Measurements from ENCODE around the gene FOXO6. TPM values are rescaled to one million over a fixed set of nuclear protein-coding genes. Genes with fewer than 3 reads are reported as not detected.

Gene FOXO6
- total and polyA plus RNA-seq, 12 donors = 0.22 to 7.0 (median 1.2) TPM; not detected in 1

DNA sequence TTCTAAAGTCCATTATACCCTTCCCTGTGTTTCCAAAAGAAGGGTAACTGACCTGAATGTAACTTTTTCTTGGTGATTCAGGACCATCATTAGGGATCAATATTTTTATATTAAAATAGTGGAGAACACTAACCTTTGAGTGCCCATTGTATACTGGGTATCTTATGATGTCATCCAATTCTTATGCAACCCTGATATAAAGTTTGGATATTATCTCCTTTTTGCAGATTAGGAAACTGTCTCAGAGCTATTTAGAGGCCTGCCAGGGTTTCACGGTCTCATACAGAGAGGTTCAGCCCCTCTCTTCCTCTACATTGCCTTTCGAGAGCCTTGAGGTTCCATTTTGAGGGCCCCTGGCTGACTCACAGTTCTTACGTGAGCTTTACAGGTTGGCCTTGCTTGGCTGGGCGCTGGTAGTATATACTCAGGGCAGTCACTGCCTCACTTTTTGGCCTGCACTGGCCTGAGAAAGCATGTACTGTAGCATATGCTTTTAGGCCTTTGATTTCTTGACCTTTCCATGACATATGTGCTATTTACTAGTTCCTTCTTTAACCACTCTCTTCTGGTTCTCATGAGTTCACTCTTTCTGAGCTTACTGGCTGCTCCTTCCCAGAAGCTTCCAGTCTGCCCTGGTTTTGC lies 15.7 kb upstream of the FOXO6 start:
- Histone ChIP-seq H3K27ac (no peak overlapping the region), H3K4me3 (no peak overlapping the region), H3K9me3 (replicated peaks in 1 of 3) (no peaks in the 10 kb centered on the region), H3K4me1 (replicated peaks in 1 of 2) (no peaks in the 10 kb centered on the region), H3K36me3 (replicated peaks in 1 of 2) (no peaks in the 10 kb centered on the region), H3K27me3 (no peaks in the 10 kb centered on the region)
- peak in 2 of 7 donors; percentile 15 for DNase-seq
- intact Hi-C loops (cut with DNase I) = no loop called here
- TF ChIP-seq, protein P1, sequence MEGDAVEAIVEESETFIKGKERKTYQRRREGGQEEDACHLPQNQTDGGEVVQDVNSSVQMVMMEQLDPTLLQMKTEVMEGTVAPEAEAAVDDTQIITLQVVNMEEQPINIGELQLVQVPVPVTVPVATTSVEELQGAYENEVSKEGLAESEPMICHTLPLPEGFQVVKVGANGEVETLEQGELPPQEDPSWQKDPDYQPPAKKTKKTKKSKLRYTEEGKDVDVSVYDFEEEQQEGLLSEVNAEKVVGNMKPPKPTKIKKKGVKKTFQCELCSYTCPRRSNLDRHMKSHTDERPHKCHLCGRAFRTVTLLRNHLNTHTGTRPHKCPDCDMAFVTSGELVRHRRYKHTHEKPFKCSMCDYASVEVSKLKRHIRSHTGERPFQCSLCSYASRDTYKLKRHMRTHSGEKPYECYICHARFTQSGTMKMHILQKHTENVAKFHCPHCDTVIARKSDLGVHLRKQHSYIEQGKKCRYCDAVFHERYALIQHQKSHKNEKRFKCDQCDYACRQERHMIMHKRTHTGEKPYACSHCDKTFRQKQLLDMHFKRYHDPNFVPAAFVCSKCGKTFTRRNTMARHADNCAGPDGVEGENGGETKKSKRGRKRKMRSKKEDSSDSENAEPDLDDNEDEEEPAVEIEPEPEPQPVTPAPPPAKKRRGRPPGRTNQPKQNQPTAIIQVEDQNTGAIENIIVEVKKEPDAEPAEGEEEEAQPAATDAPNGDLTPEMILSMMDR (IDR thresholded peaks at IDR 0.05) = no peak
- TF ChIP-seq POLR2A (IDR thresholded peaks at IDR 0.05) = no peak
- 75 to 81% (median 77%) methylated on average over 3 to 4 of the region's 4 CpGs for WGBS, 4 donors

- no peaks in the 10 kb centered on the region for H3K9me3 ChIP-seq (replicated peaks in 1 of 3)
- H3K27ac ChIP-seq = no peak overlapping the region
- H3K4me3 ChIP-seq = no peak overlapping the region
- WGBS, 4 donors = 80 to 92% (median 89%) methylated on average over 2 of the region's 2 CpGs
- TF ChIP-seq POLR2A (IDR thresholded peaks at IDR 0.05) = no peak
- TF ChIP-seq, protein P1 (IDR thresholded peaks at IDR 0.05) = no peak
- DNase-seq = peak in 2 of 7 donors; percentile 6 to 45
- intact Hi-C loops (cut with DNase I) = no loop called here
- H3K4me1 ChIP-seq (replicated peaks in 1 of 2) = no peaks in the 10 kb centered on the region
- H3K36me3 ChIP-seq (replicated peaks in 1 of 2) = no peaks in the 10 kb centered on the region
- H3K27me3 ChIP-seq = no peaks in the 10 kb centered on the region
Measured at GRCh38 chr1:41347276-41347675, 14.0 kb upstream of the FOXO6 start.

GRCh38 chr1:41348394-41348793 lies 12.8 kb upstream of the FOXO6 start:
- intact Hi-C loops (cut with DNase I) = no loop called here
- no peaks in the 10 kb centered on the region for H3K4me1 ChIP-seq (replicated peaks in 1 of 2)
- H3K9me3 ChIP-seq (replicated peaks in 1 of 3) = no peaks in the 10 kb centered on the region
- peak in 1 of 7 donors; percentile 3 for DNase-seq
- no peaks in the 10 kb centered on the region for H3K27me3 ChIP-seq
- 71 to 93% (median 82%) methylated on average over 4 of the region's 4 CpGs for WGBS, 4 donors
- H3K4me3 ChIP-seq = no peak overlapping the region
- TF ChIP-seq POLR2A (IDR thresholded peaks at IDR 0.05) = no peak
- TF ChIP-seq, protein P1 (IDR thresholded peaks at IDR 0.05) = no peak
- no peak overlapping the region for H3K27ac ChIP-seq
- H3K36me3 ChIP-seq (replicated peaks in 1 of 2) = no peaks in the 10 kb centered on the region

DNA sequence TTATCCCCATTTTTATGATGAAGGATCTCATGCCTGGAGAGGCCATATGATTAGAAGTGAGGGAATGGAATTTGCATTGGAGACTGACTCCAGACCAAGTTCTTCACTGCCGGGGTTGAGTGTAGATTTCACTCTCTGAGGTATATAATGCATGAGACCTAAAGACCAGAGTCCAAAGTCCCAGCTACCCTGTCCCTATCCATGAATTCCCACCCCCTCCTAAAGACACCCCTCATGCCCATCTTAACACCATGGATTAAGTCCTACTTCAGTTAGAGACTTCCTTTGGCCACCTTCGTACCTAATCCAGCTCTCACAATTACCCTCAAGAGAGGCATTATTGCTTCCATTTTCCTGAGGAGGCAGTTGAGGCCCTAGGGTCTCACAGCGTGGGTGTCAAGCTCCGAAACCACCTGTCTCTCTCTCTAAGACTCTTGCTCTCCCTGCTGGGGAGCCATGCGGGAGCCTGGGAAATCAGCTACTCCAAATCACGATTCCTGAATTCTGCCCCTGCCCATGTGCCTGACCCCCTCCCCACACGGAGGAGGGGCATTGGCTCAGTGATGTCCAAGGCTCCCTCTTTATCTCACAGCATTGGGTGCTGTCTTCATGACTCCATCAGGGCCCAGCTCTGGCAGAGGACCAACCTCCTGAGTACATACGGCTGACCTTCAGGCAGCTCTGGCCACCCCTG lies 11.7 kb upstream of the FOXO6 start:
- 79 to 91% (median 87%) methylated on average over 8 of the region's 8 CpGs for WGBS, 4 donors
- Histone ChIP-seq H3K4me3 (no peak overlapping the region), H3K27ac (no peak overlapping the region), H3K36me3 (replicated peaks in 1 of 2) (no peaks in the 10 kb centered on the region), H3K4me1 (replicated peaks in 1 of 2) (no peaks in the 10 kb centered on the region), H3K27me3 (no peaks in the 10 kb centered on the region), H3K9me3 (replicated peaks in 1 of 3) (no peaks in the 10 kb centered on the region)
- peak in 1 of 7 donors; percentile 9 for DNase-seq
- no peak for TF ChIP-seq POLR2A (IDR thresholded peaks at IDR 0.05)
- TF ChIP-seq, protein P1 (IDR thresholded peaks at IDR 0.05) = no peak
- intact Hi-C loops (cut with DNase I) = no loop called here
